ENCODE measurements around the gene BPTF. TPM values are rescaled to one million over a fixed set of nuclear protein-coding genes. Genes with fewer than 3 reads are reported as not detected.
A peak's percentile ranks its signal among the peaks of the same experiment; 100 is the strongest.
"Not testable (repeated sequence)": the region's sequence is repeated elsewhere in the genome, so short reads cannot be mapped to it uniquely, and the experiment has no call there.

BPTF gene
- total RNA-seq, 2 donors from 2014 or later: 60.3 to 92.3 TPM

- TF ChIP-seq, protein P1, sequence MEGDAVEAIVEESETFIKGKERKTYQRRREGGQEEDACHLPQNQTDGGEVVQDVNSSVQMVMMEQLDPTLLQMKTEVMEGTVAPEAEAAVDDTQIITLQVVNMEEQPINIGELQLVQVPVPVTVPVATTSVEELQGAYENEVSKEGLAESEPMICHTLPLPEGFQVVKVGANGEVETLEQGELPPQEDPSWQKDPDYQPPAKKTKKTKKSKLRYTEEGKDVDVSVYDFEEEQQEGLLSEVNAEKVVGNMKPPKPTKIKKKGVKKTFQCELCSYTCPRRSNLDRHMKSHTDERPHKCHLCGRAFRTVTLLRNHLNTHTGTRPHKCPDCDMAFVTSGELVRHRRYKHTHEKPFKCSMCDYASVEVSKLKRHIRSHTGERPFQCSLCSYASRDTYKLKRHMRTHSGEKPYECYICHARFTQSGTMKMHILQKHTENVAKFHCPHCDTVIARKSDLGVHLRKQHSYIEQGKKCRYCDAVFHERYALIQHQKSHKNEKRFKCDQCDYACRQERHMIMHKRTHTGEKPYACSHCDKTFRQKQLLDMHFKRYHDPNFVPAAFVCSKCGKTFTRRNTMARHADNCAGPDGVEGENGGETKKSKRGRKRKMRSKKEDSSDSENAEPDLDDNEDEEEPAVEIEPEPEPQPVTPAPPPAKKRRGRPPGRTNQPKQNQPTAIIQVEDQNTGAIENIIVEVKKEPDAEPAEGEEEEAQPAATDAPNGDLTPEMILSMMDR (IDR thresholded peaks at IDR 0.05): no peak
- Histone ChIP-seq H3K9me3 (peaks cover 0 to 8% of the 10 kb centered on the region in 2 donors), H3K36me3 (peaks cover 13% of the 10 kb centered on the region), H3K4me1 (peaks cover 0 to 43% of the 10 kb centered on the region in 2 donors), H3K27me3 (no peaks in the 10 kb centered on the region), H3K4me3 (no peak overlapping the region), H3K27ac (peak overlapping the region in 1 of 2 donors; percentile 57)
- DNase-seq (ENCODE audit: low spot score): no peak
Measured at GRCh38 chr17:67850991-67851631, 25.8 kb downstream of the BPTF start.

GRCh38 chr17:67853703-67854102, 28.4 kb downstream of the BPTF start:
- H3K4me1 ChIP-seq: peaks cover 0 to 50% of the 10 kb centered on the region in 2 donors

DNA sequence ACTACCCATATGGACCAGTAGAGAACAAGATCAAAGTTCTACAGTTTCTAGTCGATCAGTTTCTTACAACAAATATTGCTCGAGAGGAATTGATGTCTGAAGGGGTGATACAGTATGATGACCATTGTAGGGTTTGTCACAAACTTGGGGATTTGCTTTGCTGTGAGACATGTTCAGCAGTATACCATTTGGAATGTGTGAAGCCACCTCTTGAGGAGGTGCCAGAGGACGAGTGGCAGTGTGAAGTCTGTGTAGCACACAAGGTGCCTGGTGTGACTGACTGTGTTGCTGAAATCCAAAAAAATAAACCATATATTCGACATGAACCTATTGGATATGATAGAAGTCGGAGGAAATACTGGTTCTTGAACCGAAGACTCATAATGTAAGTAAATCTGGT, 29.1 kb downstream of the BPTF start:
- Histone ChIP-seq H3K36me3 (peaks cover 13% of the 10 kb centered on the region), H3K4me1 (peaks cover 0 to 56% of the 10 kb centered on the region in 2 donors), H3K27ac (peak overlapping the region in 1 of 2 donors; percentile 24), H3K4me3 (no peak overlapping the region), H3K9me3 (peaks cover 0 to 8% of the 10 kb centered on the region in 2 donors), H3K27me3 (no peaks in the 10 kb centered on the region)
- TF ChIP-seq, protein P1 (IDR thresholded peaks at IDR 0.05): no peak
- DNase-seq (ENCODE audit: low spot score): no peak

More at GRCh38 chr17:67853703-67854102, 28.4 kb downstream of the BPTF start:
- Histone ChIP-seq H3K27ac (peak overlapping the region in 1 of 2 donors; percentile 24), H3K4me3 (no peak overlapping the region), H3K36me3 (peaks cover 13% of the 10 kb centered on the region), H3K9me3 (peaks cover 0 to 8% of the 10 kb centered on the region in 2 donors), H3K27me3 (no peaks in the 10 kb centered on the region)
- no peak for DNase-seq (ENCODE audit: low spot score)
- TF ChIP-seq, protein P1 (IDR thresholded peaks at IDR 0.05): no peak

DNA sequence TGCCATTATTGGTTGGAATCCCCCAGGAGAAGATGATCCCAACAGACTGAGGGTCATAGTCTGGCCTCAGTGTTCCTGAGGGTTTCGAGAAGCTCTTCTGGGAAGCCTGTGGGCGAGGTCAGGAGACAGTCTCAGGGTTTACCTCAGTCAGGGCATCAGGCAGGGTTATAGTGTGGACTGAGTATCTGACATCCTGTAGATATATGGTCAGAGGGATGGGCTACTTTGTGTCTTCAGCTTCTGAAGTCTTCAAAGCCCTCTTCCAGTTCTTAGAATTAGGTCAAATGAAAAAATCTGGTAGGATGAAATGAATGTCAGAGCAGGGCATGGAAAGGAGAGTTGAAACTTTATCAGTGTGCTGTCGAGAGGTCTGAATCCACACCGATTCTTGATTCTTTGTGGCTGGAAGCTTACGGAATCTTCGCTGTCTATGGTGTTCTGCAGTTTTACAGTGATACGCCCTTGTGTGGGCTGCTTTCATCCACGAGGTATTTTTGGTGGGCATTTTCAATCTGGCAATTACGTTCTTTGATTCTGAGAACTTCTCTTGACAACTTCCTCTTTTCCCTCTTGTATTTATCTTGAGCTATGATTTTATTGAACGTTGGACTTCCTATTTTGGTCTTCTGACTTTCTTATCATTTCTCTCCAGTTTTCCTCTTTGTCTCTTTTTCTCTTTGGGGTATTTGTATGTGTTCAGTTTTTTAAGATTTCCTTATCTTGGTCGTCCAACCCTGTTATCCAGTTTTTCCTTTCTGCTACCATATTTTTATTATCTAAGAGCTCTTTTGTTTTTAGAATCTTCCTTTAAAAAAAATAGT, 30.4 kb downstream of the BPTF start:
- no peaks in the 10 kb centered on the region for H3K27me3 ChIP-seq
- TF ChIP-seq, protein P1 (IDR thresholded peaks at IDR 0.05): no peak
- no peaks in the 10 kb centered on the region for H3K9me3 ChIP-seq
- no peak for DNase-seq (ENCODE audit: low spot score)
- no peak overlapping the region for H3K4me3 ChIP-seq
- H3K4me1 ChIP-seq: peaks cover 0 to 61% of the 10 kb centered on the region in 2 donors
- H3K36me3 ChIP-seq: peaks cover 13% of the 10 kb centered on the region
- H3K27ac ChIP-seq: no peak overlapping the region

DNA sequence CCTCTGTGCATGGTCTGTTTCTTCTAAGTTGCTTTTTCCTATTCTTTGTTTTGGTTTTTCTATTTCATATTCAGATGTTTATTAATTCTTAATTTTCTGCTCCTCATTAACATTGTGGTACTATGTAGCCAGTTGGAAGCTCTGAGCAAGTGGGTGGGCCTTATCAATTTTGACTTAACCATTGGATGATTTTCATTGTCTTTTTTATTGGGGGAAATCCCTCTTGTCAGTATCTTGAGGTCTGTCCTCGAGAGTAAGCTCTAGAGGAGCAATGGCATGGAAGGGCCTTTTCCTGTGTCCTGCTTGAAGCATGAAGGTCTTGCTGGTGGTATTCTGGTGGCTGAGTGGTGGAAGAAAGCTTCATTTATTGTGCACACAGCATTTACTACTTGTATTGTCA, 31.1 kb downstream of the BPTF start:
- not testable (repeated sequence) for DNase-seq (ENCODE audit: low spot score)

DNA sequence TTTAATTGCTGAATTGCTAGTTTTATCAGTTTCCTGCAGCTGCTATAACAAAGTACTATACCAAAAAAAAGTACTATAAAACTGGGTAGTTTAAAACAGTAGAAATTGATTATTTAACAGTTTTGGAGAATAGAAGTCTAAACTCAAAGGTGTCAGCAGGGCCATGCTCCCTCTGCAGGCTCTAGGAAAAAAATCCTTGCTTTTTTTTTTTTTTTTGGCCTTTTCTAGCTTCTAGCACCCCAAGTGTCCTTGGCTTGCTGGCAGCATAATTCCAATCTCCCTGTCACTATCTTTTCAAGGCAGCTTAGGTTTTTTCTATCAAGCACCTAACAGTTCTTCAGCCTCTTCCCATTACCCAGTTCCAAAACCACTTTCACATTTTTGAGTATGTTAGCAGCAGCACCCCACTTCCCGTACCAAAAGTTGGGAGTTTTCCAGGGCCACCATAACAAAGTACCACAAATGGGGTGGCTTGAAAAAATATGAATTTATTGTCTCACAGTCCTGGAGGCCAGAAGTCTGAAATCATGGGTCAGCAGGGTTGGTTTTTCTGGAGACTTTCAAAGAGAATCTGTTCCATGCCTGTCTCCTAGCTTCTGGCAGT, 37.4 kb downstream of the BPTF start:
- H3K27ac ChIP-seq: no peak overlapping the region
- TF ChIP-seq, protein P1 (IDR thresholded peaks at IDR 0.05): no peak
- H3K9me3 ChIP-seq: no peaks in the 10 kb centered on the region
- H3K27me3 ChIP-seq: no peaks in the 10 kb centered on the region
- H3K4me3 ChIP-seq: no peak overlapping the region
- peaks cover 7% of the 10 kb centered on the region for H3K36me3 ChIP-seq
- peaks cover 0 to 11% of the 10 kb centered on the region in 2 donors for H3K4me1 ChIP-seq
- no peak for DNase-seq (ENCODE audit: low spot score)

More for the DNA sequence above, 31.1 kb downstream of the BPTF start:
- H3K9me3 ChIP-seq, H3K4me3 ChIP-seq, H3K27ac ChIP-seq, H3K27me3 ChIP-seq: not testable (repeated sequence)
- H3K36me3 ChIP-seq: peaks cover 13% of the 10 kb centered on the region
- peaks cover 0 to 60% of the 10 kb centered on the region in 2 donors for H3K4me1 ChIP-seq
